GM21526 (cell line): Measurements from ENCODE around the gene TRIM28.
"Not testable (repeated sequence)": the region's sequence is repeated elsewhere in the genome, so short reads cannot be mapped to it uniquely, and the experiment has no call there.

Experiments used
- ATAC-seq: cut with Tn5 transposase; IDR thresholded peaks from one replicate; pipeline ENCODE4 v1.9.1; 2021; ENCODE audit warnings: moderate library complexity; ENCODE audit not compliant: unreplicated experiment, low FRiP score

TRIM28 gene

GRCh38 chr19:58572818-58573657 is 29.2 kb downstream of the TRIM28 start, which contains the start of gene MZF1:
TSS of gene MZF1 (minus strand) at chr19:58573335. CDS start at chr19:58571389, 1,946 bp downstream.
- peak; percentile 51 for ATAC-seq

GRCh38 chr19:58573658-58574164 is 29.8 kb downstream of the TRIM28 start:
- ATAC-seq = no peak

DNA sequence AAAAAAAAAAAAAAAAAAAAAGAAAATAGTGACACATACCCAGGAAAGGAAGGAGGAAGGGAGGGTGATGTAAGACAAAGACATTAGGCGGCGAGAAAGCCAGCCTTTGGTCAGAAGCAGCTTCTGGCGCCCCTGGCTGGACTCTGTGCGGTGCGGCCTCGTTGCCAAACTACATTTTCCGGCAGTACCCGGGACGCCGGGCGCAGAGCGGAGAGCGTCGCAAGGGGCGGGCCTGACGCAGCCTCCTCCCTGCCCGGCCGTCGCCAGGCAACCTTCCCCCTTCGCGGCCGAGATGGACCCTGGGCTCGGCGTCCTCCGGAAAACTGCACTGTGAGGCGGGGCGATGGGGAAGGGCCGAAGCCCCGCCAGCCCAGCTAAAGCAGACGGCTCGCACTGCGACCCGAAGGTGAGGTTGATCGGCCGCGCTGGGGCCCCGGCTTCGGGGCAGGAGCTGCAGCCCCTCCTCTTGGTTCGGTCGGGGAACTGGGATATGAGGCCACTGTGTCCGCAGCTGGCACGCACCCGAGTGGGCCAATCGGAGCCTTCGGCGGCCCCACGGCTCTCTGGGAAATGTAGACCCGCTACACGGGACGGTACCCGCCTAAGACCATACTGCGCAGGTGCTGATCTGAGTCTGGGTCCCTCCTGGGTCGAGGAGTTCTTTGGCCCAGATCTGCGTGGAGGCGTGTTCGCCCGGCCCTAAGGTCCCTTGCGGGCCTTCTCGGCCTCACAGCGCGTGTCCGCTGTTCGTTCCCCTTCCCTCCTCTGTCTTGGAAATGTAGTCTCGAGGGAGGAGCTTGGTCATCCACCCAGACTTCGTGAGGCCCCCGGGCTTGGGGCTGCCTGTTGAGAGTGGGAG is 31.5 kb downstream of the TRIM28 start:
- ATAC-seq = peak; percentile 39

DNA sequence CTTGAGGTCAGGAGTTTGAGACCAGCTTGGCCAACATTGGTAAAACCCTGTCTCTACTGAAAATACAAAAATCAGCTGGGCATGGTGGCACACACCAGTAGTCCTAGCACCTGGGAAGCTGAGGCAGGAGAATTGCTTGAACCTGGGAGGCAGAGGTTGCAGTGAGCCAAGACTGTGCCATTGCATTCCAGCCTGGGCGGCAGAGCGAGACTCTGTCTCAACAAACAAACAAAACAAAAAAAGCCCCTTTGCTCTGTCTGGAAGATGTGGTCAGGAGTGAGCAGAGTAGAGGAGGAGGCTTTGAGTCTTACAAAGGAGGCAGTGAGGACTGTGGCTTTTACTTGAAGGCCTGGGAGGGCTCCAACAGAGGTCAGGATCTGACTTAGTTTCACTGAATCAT is 33.7 kb downstream of the TRIM28 start:
- not testable (repeated sequence) for ATAC-seq

- no peak for ATAC-seq
These were observed 34.4 kb downstream of the TRIM28 start for GRCh38 chr19:58578012-58578925.

GRCh38 chr19:58579473-58580142 is 35.7 kb downstream of the TRIM28 start:
- ATAC-seq = no peak

DNA sequence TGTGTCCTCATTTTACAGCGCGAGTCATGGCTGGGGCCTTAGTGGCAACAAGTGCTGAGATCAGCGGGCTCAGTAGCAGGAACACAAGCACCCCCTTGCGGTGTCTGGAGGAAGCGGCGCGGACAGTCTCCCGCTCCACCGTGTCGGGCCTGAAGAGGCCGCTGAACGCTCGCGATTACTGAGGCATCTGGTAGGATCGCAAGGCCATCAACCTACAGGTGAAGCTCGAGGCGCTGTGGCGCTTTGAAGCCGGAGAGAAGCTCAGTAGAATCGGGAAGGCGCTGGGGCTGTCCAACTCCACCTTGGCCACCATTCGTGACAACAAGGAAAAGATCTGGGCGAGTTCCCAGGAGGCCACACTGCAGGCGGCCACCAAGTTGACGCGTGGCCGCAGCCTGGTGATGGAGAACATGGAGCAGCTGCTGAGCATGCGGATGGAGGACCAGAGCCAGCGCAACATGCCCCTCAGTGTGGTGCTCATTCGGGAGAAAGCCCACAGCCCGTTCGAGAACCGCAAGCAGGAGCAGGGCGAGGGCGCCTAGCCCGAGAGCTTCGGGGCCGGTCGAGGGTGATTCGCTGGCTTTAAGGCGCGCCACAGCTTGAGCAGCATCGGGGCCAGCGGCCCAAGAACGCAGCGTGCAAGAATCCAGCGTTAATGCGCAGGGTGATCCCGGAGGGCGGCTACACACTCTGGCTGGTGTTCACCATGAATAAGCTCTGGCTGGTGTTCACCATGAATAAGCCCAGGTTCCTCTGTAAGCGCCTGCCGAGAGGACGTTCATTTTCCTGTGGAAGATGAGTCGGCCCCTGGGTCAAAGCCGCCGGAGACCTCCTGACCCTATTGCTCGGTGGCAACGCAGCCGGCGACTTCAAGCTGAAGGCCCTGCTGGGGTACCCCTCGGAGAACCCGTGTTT is 37.6 kb downstream of the TRIM28 start:
- ATAC-seq = no peak

DNA sequence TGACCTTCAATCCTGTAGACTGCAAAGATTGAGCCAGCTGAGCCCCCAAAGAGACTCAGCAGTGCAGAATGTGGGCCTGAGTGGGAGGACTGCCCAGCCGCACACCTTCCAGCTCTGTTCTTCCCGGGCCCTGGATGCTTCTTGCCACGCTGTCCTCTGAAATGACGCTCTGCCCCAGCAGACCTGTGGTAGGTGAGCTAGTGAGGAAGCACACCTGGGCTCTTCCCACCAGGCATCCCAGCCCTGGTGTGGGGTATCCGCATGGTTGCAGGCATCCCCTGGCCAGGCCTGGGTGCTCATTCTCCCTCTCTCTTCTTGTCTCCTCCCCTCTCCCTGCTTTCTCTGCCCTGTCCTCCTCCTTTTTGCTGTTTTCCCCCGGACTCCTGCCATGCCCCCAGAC is 39.1 kb downstream of the TRIM28 start:
- ATAC-seq = no peak

DNA sequence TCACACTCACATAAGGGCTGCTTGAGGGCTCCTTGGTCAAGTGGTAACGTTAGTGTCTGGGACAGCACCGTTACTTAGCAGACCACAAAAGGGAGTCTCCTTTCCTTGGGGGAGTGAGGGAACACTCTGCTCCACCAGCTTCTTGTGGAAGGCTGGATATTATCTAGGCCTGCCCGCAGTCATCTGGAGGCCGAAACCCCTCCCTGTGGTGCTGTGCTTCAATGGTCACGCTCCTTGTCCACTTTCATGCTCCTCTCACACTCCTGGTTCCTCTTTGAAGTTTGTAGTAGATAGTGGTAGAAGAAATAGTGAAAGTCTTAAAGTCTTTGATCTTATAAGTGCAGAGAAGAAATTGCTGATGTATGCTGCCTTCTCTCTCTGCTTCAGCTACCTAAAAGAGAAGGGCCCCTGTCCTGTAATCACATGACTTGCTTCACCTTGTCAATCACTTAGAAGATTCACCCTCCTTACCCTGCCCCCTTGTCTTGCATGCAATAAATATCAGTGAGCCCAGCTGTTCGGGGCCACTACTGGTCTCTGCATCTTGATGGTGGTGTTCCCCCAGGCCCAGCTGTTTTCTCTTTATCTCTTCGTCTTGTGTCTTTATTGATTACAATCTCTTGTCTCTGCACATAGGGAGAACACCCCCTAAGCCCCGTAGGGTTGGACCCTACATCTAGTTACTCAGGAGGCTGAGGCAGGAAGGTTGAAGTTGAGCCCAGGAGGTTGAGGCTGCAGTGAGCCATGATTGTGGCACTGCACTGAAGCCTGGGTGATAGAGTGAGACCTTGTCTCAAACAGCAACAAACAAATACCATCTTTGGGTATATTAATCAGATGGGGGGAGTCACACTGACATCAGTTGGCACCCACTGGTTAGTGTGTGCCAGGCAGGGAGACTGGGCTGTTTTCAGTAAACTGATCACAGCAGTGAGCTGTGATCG is 40.9 kb downstream of the TRIM28 start:
- ATAC-seq = no peak

GRCh38 chr19:58585442-58586132 is 41.7 kb downstream of the TRIM28 start:
- no peak for ATAC-seq

DNA sequence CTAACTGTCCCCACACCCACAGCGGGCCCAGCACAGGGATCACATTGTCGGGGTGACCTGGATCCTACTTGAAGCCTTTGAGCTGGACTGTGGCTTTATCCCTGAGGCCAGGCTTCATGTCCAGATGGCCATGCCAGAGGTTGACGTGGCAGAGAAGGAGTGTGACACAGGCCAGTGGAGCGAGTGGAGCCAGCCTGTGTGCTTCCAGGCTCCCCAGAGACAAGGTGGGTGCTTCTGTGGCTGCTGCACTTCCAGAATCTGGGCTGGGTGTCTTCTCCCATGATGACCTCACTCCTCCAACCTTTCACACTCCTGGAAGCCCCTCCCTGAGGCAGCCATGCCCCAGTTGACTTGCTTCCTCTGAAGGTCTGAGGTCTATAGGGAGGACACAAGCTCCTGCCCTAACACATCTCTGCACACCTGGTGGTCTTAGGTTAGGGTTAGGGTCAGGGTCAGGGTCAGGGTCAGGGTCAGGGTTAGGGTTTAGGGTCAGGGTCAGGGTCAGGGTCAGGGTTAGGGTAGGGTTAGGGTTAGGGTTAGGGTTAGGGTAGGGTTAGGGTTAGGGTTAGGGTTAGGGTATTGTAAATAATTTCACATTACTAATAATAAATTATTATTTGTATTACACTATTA is 42.4 kb downstream of the TRIM28 start:
- no peak for ATAC-seq
